Cardiac fibroblast (primary cell): ENCODE data around the gene GLIS1.

Experiments
- DNase-seq, 2 donors: peaks; one replicate each; pipeline versions ENCODE4 v3.0.0 to v3.0.0-alpha.2; 2010; ENCODE audit warnings: low read depth in 2 of 2
- H3K4me3 ChIP-seq, 2 donors: replicated peaks in 1 of 2; 1 replicate in 1 of 2; 2 replicates in 1 of 2; pipeline ENCODE4 v1.5.1; 2011; ENCODE audit warnings: low read depth in 2 of 2, low read length in 2 of 2, mild to moderate bottlenecking in 2 of 2, moderate library complexity in 1 of 2
- CTCF ChIP-seq: IDR thresholded peaks from one replicate; pipeline ENCODE4 v1.5.1; 2011; ENCODE audit warnings: low read depth, mild to moderate bottlenecking, low read length, inconsistent platforms

GLIS1 gene

GRCh38 chr1:53463961-53464899, 274.7 kb downstream of the GLIS1 start:
- H3K4me3 ChIP-seq: no peak overlapping the region
- DNase-seq: no peak
- TF ChIP-seq CTCF: no peak

- H3K4me3 ChIP-seq: no peak overlapping the region
- TF ChIP-seq CTCF: no peak
- no peak for DNase-seq
Measured at GRCh38 chr1:53462769-53463501, 276.0 kb downstream of the GLIS1 start.

GRCh38 chr1:53462193-53462592, 276.8 kb downstream of the GLIS1 start:
- no peak for DNase-seq
- no peak overlapping the region for H3K4me3 ChIP-seq
- no peak for TF ChIP-seq CTCF

- DNase-seq: no peak
- H3K4me3 ChIP-seq: no peak overlapping the region
- TF ChIP-seq CTCF: no peak
Measured at GRCh38 chr1:53461323-53462044, 277.5 kb downstream of the GLIS1 start.

- no peak for DNase-seq
- no peak overlapping the region for H3K4me3 ChIP-seq
- TF ChIP-seq CTCF: no peak
Measured at GRCh38 chr1:53460666-53461322, 278.2 kb downstream of the GLIS1 start.

GRCh38 chr1:53460211-53460634, 278.7 kb downstream of the GLIS1 start:
- no peak for TF ChIP-seq CTCF
- H3K4me3 ChIP-seq: no peak overlapping the region
- DNase-seq: no peak
